Cerebellar cortex (tissue), 1 donor: Measurements from ENCODE around the gene AKT2.

Experiments used
- DNase-seq: peaks from one replicate; pipeline ENCODE4 v3.0.0-alpha.2; 2015; ENCODE audit warnings: low spot score

AKT2 gene

DNA sequence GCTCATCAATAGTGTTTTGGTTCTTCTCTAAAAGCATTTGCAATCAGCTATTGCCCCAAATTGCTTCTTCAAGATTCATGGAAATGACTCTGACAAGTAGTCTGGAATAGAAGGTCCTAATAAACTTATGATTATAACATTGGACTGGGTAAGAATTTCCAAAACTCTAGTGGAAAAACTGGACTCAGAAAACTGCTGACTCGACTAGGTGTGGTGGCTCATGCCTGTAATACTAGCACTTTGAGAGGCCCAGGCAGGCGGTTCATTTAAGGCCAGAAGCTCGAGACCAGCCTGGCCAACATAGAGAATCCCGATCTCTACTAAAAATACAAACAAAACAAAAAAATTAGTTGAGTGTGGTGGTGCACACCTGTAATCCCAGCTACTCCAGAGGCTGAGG, 15.5 kb upstream of the AKT2 start:
- no peak for DNase-seq

DNA sequence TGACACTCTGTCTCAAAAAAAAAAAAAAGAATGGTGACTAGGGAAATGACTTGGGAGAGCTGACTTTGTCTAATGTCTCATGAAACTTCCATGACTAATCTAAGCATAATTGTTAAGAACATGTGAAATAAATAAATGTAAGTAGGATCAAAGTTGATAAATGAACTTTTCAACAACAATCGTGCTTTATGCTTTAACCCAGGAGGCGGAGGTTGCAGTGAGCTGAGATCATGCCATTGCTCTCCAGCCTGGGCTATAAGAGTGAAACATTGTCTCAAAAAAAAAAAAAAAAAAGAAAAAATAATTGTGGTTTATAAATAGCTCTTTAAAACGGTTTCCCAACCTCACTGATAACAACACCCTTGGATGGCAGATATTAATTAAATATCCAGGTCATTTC, 12.9 kb upstream of the AKT2 start:
- no peak for DNase-seq

DNA sequence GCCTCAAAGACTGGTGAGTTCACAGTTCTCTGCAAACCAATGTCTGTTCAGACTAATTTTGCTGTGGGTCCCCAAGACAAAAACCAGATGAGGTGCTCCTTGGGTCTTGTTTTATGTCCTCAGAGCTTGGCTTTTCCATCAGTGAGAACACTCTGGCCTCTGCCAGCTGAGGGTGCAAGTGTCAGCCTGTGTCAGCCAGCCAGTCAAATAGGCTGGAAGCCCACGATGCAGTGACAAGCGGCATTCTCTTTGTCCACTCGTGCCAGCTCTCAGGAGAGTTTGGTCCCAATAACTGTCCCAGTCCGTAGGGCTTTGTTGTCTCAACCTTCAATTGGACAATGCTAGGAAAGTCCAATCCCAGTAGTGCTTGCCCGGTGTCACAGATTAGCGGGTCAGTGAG, 9.4 kb upstream of the AKT2 start:
- no peak for DNase-seq

DNA sequence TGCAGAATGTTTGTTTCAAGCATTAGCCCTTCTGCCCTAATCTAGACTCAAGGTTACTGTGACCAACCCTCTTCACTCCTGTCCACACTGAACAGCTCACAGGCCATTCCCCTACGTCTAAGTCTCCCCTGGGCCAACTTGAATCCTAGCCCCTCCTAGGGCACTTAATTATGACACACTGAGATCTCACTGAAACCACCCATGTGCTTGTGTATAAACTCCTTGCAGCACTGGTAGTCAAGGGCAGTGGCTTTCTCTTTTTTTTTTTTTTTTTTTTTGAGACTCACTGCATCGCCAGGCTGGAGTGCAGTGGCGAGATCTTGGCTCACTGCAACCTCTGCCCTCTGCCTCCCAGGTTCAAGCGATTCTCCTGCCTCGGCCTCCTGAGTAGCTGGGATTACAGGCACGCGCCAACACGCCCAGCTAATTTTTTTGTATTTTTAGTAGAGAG, 1.9 kb upstream of the AKT2 start:
- DNase-seq = no peak

DNA sequence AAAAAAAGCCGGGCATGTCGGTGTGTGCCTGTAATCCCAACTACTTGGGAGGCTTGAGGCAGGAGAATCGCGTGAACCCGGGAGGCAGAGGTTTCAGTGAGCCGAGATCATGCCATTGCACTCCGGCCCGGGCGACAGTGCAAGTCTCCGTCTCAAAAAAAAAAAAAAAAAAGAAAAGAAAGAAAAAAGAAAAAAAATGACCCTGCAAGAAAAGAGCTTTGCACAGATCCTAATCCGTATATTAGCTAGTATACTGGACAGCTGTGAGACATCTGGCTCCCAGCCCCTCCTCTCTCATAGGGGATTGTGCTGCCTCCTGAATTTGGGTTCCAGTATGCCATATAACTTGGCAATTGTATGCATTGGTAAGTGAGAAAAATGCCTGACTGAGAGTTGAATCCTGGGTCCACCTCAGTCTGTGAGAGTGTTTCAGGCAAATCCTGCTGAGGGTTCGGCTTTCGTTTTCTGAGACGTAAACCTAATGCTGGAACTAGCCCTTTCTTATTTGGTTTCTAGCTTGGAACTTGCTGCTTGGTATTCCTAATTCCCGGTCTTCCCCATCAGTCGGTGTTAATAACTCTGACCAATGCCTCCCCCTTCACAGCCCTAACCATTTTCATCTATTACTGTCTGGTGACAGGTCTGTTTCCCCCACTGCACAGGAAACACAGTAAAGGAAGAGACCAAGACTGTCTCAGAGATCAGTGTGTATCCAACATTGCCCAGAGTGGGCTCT, 1.3 kb upstream of the AKT2 start:
- DNase-seq = peak; percentile 14

DNA sequence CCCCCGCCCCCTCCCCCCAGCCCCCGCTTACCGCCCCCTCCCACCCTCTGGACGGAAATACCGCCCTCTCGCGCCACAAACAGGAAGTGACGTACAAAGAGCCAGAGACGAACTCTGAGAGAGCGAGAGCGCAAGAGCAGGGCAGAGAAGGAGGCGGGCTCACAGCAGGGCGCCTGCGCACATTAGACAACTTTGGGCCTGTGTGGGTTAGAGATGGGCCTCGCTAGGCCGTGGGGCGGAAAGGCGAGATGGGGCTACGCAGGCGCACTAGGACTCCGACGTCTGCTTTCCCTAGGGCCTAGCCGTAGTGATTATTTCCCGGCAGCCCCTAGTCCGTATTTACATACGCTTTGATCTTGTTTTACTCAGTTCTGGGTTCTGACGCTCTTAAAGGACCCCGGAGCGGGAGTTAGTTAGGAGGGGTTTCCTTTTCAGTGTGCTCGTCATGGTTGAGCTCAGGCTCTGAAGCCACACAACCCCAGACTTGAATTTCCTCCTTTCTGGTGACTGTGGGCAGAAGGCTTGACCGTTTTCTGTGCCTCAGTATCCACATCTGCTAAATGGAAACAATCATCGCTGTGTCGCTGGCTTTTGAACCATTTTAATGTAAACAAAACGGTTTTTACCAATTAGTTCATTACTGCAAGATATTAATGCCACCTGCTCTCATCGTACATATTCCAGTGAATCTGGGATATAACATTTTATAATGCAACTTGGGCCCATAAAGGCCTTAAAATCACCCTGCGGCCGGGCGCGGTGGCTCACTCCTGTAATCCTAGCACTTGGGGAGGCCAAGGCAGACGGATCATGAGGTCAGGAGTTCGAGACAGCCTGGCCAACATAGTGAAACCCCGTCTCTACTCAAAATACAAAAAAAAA, 449 bp upstream of the AKT2 start:
- DNase-seq = peak; percentile 100

DNA sequence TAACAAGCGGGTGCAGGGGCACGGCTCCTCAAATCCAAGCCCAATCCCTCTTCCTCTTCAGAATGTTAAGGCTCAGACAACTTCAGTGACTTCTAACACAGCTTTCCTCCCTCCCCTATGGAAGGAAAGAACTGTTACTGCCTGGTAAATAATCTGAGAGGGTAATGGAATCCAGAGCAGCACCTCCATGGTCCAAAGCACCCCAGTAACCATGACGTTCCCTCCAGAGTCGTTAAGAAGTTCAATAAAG, 969 bp downstream of the AKT2 start:
- DNase-seq = no peak

DNA sequence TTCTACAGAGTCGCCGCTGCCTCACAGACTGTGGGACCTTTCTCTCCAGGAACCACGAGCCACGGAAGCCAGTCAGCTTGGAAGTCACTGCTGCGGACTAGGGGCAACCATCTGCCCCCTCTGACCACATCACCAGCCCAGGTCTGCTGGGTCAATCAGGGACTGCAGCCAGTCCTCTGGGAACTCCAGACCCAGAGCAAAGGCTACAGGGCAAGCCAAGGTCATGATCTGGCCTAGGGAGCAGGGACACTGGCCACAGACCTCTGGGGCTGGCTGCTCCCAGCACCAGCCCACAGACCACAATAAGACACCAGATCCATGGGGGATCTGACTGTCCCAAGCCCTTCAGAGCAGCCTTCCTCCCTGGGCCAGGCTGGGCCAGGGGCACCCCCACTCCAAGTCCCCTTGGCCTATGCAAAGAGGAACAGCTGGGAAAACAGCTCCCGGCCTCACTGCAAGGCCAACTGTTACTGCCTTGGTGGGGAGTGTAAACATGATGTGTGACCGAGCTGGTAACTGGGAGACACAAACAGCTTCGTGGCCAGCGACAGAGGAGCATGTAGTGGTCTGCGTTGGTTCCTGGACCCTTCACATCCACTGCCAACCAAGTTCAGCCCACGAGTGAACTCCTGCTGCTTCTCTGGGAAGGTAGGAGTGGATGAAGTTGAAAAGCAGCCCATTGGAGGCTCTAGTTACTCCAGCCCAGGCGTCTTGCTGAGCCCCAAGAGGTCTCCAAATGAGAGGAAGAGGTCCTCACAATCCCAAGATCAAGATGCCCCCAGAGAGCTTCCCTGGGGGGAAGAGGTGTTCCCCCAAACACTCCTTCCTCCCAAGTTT, 1.5 kb downstream of the AKT2 start:
- no peak for DNase-seq

DNA sequence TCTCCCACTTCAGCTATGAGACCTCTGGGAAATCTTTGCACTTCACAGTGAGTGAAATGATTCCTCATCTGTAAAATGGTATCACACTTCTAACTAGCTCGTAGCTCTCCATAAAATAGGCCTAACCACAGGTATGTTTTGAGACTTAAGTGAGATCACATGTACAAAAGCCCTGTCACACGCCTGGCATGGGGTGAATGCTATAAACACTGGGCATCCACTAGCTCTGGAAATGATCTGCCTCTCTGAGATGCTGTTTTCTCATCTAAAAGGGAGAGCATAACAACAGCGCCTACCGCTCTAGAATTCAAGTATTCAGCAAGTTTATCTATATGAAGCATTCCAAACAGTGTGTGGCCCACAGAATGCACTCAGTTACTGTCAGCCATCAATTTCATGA, 2.2 kb downstream of the AKT2 start:
- DNase-seq = no peak

DNA sequence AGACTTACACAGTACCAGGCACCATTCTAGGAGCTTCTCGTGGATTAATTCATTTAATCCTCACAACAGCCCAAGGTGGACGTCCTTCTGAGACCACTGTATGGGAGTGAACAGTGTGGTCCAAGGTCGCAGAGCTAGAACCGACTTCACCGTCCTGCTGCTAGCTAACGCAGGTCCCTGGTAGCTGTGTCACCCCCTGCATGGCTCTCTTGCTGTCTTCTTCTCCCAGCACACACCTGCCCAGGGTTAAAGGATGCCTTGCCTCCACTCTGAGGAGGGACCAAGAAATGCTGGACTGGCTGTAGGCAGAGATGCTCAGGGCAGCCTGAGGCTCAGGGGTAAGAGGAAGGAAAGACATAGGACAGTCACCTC, 3.0 kb downstream of the AKT2 start:
- DNase-seq = no peak

DNA sequence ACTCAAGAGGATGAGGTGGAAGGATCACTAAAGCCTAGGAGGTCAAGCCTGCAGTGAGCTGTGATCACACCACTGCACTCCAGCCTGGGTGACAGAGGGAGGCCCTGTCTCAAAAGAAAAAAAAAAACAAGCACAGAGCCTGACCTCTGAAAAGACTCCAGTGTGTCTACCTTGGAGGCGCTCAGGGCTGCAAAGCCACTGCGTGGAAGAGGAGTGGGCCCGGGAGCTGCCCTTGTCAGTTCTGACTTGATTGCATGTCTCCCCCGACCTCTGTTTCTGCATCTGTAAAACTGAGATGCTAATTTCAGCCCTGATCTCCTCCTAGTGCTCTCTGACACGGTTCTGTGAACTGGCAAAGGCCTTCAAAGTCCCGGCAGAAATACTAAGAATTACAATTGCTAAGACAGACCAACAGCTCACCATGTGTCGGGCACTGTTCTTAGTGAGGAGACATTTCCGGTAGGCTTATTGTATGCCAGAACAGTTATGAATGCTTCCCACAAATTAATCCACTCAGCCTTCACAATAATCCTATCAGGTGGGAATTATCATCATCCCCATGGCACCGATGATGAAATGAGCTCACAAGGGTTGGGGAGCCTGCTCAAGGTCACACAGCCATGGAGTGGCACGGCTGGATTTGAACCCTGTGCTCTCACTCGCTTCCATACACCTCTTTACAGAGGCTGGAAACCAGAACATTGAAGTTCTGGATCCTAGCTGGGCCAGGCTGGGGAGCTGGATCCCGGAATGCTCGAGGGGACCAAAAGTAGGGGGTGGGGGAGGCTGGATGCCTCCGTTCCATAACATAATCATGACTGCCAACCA, 3.5 kb downstream of the AKT2 start:
- DNase-seq = no peak

DNA sequence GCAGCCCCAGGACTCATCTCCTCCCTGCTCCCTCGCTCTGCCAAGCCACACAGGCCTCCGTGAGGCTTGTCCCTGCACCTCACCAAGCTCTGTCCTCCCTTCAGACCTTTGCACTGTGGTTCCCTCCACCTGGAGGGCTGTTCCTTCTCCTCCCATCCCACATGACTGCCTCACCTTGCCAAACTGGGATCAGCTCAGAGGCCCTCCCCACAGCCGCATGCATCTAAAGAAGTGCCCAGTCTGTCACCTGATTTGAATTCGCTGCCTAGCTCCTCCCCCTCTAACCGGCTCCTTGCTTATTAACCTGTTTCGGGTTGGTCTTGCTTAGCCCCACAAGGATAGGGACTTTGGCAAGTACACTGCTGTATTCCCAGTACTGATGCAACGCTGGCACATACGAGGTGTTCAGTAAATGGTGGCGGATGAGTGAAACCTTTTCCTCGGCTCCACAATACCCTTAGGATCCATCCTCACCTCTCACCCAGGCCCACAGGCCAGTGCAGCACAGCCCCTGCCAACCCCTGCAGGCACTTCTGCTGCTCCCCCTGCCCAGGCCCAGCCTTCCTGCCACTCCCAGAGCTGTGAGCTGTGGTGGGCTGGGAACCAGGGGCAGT, 4.4 kb downstream of the AKT2 start:
- DNase-seq = peak; percentile 96

DNA sequence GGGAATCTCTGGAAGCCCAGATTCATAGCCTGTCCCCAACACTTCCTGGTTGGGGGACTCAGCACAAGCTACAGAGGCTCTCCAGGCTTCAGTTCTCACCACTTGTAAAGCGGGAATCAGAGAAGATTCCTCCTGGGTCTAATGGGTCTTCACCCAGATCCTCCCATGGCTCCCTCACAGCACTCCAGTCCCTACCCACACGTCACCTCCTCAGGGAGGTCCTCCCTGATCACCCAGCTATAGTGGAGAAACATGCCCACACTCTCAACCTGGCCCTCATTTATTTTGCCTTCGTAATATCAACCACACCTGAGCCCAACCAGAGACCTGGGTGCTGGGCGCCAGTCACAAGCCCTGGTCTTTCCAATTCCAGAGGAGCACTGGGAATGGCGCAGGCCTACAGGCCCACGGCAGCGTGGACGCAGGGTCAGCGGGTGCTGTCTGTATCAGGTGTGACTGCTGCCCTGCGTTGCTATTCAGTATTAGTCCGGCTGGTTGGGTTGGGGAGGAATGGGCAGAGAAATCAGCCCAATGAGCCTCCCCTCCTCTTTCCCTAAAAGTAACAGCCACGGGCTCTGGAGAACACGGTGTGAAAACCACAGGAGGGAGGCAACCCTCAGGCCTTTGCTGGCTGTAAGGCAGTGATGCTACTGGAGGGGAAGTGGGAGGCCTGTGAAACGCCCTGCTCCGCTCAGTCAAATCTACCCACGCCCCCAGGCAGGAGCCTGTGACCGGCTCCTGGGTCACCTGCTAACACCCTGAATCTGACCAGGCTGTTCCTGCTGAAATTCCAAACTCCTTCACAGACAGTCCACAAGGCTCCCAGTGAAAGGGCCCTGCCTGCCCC, 5.2 kb downstream of the AKT2 start:
- no peak for DNase-seq

DNA sequence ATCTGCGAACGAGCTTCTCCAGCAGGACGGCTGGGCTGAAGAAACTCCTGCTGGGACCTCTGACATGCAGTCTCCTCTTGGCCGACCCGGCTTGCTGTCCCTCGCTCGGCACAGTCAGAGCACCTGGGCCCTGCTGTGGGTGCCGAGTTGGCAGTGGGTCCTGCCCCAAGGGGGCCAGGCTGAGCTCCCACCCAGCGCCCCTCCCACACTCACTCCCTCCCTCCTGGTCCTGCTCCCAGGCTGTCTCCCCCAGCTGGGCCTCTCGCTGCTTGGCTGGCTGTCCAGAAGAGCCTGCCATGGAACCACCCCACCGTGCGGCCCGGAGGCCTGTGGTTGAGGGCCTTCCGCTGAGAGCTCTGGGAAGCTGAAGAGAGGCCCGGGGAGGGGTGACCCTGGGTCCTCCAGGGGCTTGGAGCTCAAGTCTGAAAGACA, 6.0 kb downstream of the AKT2 start:
- no peak for DNase-seq

DNA sequence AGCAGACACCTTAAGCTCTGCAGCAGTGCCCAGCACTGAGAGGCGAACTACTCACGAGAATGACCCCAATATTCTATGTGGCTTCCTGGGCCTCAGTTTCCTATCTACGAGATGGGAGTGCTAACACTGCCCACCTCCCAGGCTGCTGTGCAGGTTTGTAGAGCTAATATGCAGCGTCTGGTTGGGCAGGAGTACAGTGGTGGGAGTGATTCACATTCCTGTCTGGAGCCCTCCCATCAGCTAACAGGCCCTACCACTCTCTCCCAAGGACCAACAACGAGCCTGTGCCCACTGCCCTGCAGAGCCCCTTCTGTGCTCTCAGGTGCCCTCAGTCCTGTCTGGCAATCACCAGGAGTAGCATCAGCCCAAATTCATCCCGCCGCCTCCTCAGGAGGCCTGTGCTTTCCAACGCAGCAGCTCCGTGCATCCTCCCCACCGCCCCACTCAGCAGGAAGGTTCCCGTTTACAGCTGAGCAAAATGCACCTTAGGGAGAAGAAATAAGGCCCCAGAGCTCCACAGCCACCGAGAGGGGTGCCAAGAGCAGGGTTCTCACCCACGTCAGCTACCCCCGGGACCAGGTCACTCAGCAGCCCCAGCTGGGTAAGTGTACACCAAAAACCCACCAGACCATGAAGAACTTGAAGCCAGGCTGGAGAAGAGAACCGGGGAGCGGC, 6.6 kb downstream of the AKT2 start:
- DNase-seq = no peak

DNA sequence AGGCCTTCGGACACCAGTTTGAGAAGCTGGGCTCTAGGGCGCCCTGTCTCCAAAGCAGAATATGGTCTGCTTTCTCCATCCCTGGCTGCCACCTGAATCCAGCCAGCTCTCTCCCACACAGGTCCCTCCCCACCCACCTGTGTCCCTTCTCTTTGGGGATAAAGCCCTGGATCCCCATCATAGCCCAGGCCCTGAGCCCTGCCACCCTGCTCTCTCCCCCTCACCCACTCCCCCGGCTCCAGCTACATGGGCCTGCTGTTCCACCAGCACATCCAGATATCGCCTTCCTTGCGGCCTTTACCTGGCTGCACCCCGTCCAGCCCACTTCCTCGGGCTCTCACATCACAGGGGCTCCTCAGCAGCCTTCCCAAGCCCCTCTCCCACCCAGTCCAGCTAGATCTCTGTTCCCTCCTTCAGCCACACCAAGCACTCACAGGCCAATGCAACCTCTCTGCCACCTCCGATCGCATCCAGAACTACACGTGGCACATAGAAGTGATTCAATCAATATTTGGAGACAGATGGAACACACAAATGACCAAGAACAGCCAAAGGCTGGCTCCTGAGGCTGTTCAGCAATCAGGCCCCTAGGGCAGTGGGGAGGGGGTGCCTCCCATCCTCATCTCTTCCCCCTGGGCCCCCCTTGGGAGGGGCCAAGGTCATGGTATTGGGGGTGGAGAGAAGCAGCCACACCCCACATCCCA, 7.6 kb downstream of the AKT2 start:
- DNase-seq = no peak

DNA sequence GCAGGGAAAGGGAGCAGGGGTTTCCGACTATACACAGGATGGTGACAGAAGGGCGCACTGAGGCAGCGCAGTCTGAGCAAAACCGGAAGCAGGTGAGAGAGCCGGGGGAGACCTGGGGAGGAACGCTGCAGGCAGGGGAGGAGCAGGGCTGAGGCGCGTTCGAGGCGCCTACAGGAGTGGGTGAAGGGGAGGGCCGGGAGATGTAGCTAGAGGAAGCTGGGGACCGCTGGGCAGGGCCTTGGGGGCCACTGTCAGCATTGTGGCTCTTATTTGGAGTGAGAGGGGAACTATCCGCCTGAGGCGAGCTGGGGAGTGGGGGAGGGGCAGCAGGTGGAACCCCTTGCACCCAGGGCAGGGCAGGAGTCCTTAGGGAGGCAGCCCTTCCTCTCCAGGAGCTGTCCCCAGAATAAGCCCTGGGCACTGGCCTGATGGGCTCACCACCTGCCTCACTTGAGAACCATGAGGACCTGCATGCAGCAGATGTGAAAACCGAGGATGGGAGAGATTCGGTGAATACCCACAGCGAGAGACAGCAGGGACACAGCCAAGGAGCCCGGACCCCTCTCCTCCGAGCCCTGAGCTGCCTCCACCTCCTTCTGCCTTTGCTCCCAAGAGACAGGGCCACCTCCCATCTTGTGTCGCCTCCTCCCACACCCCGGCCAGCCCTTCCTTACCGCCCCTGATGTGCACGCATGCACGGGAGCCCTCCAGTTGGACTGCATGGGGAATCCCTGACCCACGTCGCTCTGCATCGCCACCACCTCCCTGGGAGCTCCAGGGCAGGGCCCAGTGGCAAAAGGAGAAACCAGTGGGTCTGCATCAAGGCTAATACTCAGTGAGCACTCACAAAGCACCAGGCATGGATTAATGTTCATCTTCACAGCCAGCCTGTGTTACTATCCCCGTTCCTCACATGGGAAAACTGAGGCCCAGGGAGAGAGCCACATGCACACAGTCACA, 10.3 kb downstream of the AKT2 start:
- DNase-seq = no peak
